Urothelium cell line (cell line): ENCODE data around the gene KRTAP10-8.
"Not testable (repeated sequence)": the region's sequence is repeated elsewhere in the genome, so short reads cannot be mapped to it uniquely, and the experiment has no call there.

Experiments used
- DNase-seq: peaks from one replicate; pipeline ENCODE4 v3.0.0; 2011; ENCODE audit warnings: low spot score, mixed read lengths
- FAIRE-seq: peaks from 2 replicates; lab custom pipeline; 2011; peaks lifted over from hg19 to GRCh38; lab: Jason Lieb, UNC

The KRTAP10-8 gene

DNA sequence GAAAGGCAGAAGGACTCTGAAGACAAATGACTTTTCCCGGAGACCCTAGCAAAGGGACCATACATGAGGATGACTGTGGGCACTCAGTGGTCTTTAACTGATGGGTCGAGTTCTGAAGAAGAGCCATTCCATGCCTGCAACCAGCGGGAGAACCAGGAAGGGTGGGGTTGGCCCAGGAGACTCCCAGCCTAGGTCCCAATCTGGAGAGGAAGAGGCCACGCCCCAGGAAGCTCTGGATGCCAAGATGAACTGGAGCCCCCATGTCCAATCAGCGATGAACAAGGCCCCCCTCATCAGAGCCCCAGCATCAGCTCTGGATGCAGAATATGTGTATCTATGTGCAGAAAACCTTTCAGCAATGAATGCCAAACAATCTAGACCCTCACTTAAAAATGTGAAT lies 28.9 kb downstream of the KRTAP10-8 start:
- no peak for FAIRE-seq
- no peak for DNase-seq

DNA sequence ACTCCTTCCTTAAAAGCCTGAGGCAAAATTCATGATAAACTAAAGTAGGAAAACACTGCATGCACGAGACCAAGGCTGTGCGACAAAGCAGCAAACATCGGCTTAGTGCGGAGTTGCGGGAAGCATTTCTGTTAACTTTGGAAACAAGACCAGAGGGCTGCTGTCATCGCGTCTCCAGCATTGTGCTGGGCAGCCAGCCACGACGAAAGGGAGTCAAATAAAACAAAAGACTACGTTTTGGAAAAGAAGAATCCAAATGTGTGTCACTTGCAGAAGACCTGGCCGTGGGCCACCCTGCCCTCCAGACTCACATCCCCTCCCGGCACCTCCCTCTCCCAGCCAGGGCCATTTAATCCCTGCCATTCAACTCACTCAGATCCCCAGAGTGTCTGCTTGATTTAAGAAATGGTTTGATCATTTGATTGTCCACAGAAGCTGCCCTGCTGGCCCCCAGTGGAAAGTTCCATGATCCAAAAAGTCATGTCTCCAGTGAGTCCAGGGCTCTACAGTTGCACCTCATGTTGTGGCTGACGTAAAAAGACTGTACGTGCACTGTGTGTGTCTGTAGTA lies 31.9 kb downstream of the KRTAP10-8 start:
- no peak for DNase-seq
- no peak for FAIRE-seq

DNA sequence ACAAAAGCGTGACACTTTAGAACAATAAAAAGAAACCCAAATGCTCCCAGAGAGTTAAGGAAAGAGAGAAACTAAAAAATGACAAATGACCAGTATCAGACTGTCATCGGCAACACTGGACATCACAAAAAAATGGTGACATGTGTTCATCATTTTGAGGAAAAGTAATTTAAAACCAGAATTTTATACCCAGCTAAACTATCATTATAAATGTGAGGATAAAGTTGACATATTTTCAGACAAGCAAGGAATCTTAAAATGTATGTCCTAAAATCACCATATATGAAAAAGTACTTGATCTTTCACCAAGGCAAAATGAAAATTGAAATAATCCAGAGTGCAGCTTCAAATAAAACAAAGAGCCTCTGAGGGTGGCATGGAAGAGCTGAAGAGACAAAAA lies 33.0 kb downstream of the KRTAP10-8 start:
- FAIRE-seq = no peak
- DNase-seq = no peak

DNA sequence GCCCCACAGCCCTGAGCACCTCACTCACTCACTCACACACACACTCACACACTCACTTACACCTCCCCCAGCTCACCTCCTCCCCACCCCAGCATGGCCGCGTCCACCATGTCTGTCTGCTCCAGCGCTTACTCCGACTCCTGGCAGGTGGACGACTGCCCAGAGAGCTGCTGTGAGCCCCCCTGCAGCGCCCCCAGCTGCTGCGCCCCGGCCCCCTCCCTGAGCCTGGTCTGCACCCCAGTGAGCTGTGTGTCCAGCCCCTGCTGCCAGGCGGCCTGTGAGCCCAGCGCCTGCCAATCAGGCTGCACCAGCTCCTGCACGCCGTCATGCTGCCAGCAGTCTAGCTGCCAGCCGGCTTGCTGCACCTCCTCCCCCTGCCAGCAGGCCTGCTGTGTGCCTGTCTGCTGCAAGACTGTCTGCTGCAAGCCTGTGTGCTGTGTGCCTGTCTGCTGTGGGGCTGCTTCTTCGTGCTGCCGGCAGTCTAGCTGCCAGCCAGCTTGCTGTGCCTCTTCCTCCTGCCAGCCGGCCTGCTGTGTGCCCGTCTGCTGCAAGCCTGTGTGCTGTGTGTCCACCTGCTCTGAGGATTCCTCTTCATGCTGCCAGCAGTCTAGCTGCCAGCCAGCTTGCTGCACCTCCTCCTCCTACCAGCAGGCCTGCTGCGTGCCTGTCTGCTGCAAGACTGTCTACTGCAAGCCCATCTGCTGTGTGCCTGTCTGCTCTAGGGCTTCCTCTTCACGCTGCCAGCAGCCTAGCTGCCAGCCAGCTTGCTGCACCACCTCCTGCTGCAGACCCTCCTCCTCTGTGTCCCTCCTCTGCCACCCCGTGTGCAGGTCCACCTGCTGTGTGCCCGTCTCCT lies 34.7 kb downstream of the KRTAP10-8 start, which contains the start of gene KRTAP10-11:
Gene KRTAP10-11 (plus strand): TSS at position 49 of the 856 bp plus-strand sequence. CDS start 45 bp downstream, at position 94.
- peak; percentile 52 for FAIRE-seq
- DNase-seq = not testable (repeated sequence)

DNA sequence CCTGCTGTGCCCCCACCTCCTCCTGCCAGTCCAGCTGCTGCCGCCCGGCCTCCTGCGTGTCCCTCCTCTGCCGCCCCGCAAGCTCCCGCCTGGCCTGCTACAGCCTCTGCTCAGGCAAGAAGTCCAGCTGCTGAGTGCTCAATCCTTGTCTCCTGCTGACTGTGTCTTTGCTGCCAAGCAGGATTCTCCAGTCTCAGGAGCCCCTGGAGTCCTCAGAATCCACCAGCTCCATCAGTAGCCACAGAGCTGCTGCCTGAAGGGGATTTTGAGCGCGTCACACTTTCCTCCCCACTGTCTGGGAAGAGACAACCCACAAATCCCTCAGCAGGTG lies 35.3 kb downstream of the KRTAP10-8 start:
- no peak for DNase-seq
- no peak for FAIRE-seq

DNA sequence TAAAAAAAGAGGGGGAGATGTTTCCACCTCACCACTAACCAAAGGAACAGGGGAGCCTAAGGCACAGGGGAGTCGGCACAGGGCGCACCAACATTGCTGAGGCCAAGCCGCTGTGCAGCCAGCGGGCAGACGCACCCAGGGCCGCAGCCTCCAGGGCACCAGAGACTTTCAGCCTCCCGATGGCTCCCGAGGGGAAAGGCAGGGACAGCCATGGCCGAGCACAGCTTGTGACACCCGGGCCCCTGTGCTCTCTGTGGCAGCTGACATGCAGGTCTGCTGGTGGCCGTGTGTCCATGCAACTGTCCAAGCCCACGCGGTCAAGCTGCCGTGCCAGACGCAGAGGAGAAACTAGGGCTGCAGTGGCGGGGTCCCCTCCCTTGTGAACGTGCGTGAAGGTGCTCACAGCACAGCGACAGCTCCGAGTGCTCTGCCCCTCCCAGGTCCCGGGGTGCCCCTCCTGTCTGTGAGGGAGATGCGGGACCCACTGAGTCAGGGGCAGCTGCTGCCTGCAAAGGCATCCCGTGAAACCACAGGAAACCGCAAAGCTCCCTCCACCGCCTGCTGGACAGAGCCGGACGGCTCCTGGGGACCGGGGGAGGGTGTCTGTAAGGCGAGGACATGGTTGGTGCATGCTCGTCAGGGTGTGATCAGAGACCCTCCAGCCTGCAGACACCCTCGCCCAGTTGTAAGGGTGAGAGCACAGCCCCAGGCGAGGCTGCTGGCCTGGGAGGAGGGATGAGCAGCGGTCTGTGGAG lies 36.9 kb downstream of the KRTAP10-8 start:
- DNase-seq (no peak), FAIRE-seq (no peak)

DNA sequence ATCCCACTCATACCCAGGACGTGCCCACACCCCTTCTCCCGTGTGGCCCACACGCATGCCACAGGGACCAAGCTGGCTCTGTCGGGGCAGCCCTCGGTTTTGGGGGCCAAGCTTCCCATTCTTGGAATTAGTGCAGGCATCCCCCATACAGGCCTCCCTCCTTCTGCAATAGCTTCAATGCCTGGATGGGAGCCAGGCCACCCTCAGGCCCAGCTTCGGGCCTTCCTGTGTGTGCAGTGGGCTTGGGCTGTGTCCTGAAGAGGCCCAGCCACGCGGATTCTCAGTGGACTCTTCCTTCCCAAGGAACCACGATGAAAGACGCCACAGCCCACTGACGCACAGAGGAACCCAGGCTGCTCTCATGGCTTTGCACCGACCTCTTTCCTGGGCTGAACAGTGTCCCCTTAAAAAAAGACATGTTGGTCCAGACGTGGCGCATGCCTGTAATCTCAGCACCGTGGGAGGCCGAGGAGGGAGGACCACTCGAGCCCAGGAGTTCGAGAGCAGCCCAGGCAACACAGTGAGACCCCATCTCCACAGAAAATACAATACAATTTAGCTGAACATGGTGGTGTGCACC lies 37.7 kb downstream of the KRTAP10-8 start:
- DNase-seq (no peak), FAIRE-seq (peak; percentile 56)

DNA sequence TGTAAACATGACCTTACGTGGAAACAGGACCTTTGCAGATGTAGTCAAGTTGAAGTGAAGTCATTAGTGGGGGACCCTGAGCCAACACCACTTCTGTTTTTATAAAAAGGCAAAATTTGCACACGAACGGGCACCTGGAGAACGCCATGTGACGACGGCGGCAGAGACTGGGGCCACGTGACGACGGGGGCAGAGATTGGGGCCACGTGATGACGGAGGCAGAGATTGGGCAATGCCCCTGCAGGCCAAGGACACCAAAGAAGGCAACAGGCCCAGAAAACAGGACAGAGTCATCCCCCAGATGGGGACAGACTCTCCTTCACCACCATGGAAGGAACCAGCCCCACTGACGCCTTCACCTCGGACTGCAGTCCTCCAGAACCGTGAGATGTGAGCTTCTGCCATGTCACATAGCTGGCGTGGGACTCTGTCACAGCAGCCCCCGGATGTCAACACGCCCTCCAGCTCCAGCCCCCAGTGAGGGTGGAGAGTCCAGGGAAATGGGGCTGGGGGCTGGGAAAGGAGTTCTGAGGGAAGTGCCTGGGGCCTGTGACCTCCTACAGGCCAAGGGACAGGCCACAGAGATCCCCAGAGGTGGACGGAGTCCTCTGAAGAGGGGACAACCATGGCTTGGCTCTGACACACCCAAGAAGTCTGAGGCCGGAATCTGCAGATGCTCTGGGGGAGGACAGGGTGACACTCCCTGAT lies 38.5 kb downstream of the KRTAP10-8 start:
- FAIRE-seq = no peak
- no peak for DNase-seq

DNA sequence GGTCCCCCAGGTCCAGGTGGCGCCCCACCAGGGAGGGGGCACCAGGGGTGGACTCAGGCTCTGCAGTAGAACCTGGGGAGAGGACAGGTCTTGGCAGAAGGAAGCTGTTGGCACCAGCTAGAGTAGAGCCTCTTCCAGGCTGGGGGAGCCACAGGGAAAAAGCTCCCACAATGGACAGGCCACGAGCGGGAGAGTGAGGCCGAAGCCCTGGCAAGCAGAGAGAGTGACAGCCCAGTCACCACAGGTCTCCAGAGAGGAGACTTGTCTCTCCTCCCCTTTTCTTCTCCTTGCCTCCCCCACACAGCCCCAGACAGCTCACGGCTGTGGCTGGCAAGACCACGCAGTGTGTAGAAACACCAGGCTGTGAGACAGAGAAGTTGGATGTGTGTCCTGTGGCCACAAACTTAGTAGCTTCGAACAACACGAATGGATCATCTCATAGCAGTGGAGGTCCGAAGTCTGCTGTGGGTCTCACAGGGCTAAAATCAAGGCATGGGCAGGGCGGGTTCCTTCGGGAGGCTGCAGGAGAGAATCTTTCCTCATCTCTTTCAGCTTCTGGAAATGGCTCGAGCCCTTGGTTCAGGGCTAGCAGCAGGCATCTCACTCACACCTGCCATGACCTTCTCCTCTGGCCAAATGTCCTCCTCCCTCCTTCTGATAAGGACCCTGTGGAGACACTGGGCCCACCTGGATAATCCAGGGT lies 39.2 kb downstream of the KRTAP10-8 start:
- DNase-seq = no peak
- no peak for FAIRE-seq

DNA sequence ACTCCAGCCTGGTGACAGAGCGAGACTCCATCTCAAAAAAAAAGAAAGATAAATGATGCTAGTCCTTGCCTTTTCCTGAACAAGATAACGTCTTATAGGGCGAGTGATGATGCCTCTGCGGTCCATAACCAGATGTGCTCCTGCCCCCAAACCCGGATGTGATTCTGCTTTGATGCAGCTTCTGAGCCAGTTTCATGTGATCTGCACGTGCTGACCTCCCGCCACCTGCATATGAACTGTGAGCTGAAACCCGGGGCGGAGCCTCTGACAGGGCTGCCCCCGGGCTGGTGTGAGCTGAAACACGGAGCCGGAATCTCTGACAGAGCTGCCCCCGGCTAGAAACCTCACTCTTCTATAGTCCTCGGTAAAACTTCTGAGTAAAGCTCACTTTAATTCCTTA lies 41.2 kb downstream of the KRTAP10-8 start:
- FAIRE-seq (no peak), DNase-seq (no peak)

DNA sequence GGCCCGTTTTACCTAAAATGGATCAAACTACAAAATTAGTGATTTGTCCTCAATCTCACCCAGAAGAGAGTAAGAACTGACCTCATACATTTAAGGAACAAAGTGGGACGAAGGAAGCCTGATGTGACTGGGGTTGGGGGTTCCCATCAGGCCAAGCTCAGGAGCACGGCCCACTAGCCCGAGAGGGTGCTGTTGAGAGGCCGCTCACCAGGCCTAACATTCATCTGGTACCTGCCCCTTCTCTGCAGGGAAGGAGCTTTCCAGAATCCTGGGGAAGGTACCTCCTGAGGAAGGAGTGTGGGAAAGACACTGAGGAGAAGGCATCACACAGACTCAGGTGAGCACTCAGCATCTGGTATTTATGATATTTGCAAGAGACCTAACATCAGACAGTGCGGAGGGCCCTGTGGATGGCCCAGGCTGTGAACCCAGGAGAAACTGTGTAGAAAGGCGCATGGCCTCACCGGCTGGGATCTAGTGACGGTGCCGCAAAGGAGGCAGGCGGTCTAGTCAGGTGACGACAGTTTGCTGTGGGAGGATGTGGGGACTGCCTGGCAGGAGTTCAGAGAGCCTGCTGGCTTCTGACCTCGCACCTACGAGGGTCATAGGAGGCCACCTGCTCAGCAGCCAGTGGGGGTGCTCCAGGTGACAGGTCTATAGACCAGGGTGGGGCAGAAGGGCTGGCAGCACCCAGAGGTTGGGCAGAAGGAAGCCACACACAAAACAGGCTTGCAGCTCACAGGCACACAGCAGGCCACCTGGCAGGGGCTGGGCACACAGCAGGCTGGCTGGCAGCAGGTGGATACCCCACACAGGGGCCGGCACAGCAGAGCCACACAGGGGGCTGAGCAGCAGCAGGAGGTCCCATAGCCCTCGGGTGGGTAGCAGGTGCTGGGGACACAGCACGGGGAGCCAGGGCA lies 42.0 kb downstream of the KRTAP10-8 start:
- DNase-seq (no peak), FAIRE-seq (no peak)

DNA sequence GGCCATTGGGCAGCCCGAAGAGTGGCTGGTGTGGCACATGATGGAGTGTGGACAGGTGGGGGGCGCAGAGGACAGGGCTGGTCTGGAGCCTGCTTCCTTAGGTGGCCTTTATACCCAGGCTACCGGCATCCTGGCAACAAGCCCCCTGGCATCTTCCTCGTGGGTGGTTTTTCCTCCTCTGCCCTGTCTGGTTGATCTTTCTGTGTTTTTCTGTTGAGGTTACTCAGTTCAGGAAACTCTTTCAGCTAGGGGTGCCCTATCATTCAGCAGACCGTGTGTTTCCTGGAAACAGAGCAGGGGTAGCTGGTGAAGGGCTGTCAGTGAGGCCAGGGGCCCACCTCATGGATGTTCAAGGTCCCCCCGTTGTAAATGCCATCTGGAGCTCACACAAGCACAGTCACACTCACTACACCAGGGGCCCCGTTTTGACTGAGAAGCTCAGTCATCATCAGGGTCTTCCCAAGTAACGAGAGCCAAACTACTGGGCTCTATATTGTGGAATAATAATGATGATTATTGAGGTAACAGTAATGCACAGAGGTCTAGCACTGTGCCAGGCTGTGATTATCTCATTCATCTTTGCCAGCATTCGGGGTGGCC lies 42.8 kb downstream of the KRTAP10-8 start, which contains the start of gene KRTAP12-4:
Gene KRTAP12-4 (minus strand): TSS at position 84 of the 600 bp plus-strand sequence. CDS start 45 bp downstream, at position 39.
- DNase-seq (no peak), FAIRE-seq (no peak)

DNA sequence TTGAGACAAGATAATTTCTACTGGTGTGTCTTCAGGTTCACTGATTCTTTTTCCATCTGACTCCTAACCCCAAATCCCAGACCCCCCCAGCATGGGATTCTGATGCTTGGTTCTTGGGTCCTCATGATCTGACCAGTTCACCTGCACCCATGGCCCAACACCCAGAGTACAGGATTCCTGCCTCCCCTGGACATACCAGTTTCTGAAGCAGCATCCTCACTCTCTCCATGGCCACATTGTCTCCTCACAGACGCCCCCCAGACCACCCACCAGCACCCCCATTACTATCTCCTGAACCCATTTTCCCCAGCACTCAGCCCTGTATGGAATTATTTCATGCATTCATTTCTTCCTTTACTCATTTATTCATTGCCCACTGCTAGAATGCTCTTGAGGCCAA lies 45.0 kb downstream of the KRTAP10-8 start:
- DNase-seq = no peak
- FAIRE-seq = no peak

DNA sequence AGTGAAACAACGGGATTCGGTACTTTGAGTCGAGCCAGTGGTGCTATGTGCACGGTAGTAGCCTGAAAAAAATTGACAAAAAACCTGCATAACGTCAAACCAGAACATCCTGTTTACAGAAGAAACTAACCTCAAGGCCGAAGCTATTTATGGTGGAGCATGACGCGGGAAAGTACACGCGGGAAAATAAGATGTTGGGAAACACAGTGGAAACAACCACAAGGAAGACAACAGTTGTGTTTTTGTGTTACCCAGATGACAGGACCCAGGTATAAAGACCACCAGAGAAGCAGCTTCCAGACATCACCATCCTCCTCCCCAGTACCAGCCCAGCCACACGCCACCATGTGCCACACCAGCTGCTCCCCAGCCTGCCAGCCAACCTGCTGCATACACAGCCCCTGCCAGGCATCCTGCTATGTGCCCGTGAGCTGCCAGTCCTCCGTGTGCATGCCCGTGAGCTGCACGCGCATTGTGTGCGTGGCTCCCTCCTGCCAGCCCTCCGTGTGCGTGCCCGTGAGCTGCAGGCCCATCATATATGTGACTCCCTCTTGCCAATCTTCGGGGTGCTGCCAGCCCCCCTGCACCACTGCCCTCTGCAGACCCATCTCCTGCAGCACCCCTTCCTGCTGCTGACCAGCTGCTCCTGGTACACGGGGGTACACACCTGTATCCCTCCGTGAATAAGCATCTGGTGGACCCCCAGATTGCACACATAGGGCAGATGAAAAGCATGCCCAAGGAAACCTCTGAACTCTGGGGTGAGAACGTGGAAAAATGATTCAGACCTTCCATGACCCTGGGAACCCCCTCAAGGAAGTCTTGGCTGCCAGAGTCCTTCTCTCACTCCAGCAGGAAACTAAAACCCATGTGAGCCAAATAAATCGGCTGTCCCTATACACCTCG lies 46.0 kb downstream of the KRTAP10-8 start, which contains the start of gene KRTAP12-3:
Gene KRTAP12-3 (plus strand): TSS at position 298 of the 906 bp plus-strand sequence. CDS start 48 bp downstream, at position 346.
- no peak for FAIRE-seq
- DNase-seq = no peak

DNA sequence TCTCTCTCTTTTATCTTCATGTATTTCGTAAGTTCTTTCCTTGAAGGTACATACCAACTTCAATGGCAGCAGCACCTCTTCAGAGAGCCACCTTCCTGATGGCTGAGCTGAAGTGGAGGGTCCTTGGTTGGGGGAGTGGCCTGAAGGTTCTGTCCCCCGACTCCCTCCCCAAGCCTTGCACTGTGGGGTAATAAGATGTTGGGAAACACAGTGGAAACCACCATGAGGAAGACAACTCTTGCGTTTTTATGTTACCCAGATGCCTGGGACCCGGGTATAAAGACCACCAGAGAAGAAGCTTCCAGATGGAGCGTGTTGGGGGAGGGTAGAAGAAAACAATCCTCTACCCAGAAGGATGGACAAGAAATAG lies 46.6 kb downstream of the KRTAP10-8 start:
- DNase-seq = no peak
- no peak for FAIRE-seq

DNA sequence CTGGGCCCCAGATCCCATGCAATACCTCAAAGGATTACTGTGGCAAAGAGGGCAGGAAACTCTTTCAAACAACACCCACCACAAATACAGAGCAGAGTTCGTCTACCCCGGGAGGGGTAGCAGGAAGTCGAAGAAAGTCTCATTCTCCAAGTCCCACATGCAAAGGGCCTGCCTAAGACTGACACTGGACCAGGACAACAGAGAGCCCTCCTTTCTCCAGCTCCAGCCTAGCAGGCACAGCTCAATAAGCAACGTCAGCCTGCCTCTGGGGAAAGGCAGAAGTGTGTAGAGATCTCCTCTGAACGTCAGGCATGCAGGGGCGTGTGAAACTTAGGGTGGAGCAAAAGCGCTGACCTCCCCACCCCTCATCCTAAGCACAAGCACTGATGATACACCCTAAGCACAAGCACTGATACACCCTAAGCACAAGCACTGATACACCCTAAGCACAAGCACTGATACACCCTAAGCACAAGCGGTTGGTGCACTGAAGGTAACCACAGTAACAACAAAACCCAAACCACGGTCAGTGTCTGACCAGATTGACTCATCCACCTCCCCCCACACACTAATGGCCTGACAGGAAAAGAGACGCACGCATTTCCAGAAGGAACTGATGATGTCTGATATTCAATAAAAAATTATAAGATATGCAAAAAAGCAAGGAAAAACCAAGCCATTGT lies 47.2 kb downstream of the KRTAP10-8 start:
- FAIRE-seq (no peak), DNase-seq (no peak)

DNA sequence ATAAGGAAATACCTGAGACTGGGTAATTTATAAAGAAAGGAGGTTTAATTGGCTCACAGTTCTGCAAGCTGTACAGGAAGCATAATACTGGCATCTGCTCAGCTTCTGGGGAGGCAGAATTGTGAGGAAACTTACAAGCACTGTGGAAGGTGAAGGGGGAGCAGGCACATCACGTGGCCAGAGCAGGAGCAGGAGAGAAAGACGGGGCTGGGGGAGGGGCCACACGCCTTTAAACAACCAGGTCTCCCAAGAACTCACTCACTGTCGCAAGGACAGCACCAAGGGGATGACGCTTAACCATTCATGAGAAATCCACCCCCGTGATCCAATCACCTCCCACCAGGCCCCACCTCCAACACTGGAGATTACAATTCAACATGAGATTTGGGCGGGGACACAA lies 49.7 kb downstream of the KRTAP10-8 start:
- not testable (repeated sequence) for FAIRE-seq, DNase-seq
